Choroid plexus epithelial cell (primary cell): ENCODE data around the gene SORCS1.
A peak's percentile ranks its signal among the peaks of the same experiment; 100 is the strongest.

ENCODE experiments used
- DNase-seq: peaks from one replicate; pipeline ENCODE4 v3.0.0-alpha.2; 2010; ENCODE audit warnings: low read depth
- H3K4me3 ChIP-seq: 2 replicates; pipeline ENCODE4 v1.5.1; 2011; ENCODE audit warnings: low read depth, mild to moderate bottlenecking, control low read depth, low read length, moderate library complexity
- CTCF ChIP-seq: conservative IDR thresholded peaks from 2 replicates; pipeline ENCODE4 v1.5.1; 2011; ENCODE audit warnings: low read depth, mild to moderate bottlenecking, control low read depth, inconsistent platforms, low read length, moderate library complexity

SORCS1 gene

GRCh38 chr10:106560925-106561640, 603.4 kb downstream of the SORCS1 start:
- TF ChIP-seq CTCF, result no peak
- peak; percentile 92 for DNase-seq
- no peak overlapping the region for H3K4me3 ChIP-seq

- H3K4me3 ChIP-seq, result no peak overlapping the region
- DNase-seq, result peak; percentile 81
- TF ChIP-seq CTCF, result no peak
Measured at GRCh38 chr10:106559442-106559841, 605.1 kb downstream of the SORCS1 start.

- TF ChIP-seq CTCF, result no peak
- peak; percentile 76 for DNase-seq
- H3K4me3 ChIP-seq, result no peak overlapping the region
Measured at GRCh38 chr10:106557951-106558733, 606.4 kb downstream of the SORCS1 start.

- peak; percentile 73 for DNase-seq
- no peak for TF ChIP-seq CTCF
- no peak overlapping the region for H3K4me3 ChIP-seq
Measured at GRCh38 chr10:106557053-106557452, 607.5 kb downstream of the SORCS1 start.

GRCh38 chr10:106555599-106555998, 608.9 kb downstream of the SORCS1 start:
- peak; percentile 53 for TF ChIP-seq CTCF
- H3K4me3 ChIP-seq, result no peak overlapping the region
- peak; percentile 47 for DNase-seq

- no peak for TF ChIP-seq CTCF
- no peak for DNase-seq
- H3K4me3 ChIP-seq, result no peak overlapping the region
Measured at GRCh38 chr10:106551501-106552062, 612.9 kb downstream of the SORCS1 start.
